Peyer's patch (tissue), 4 donors: ENCODE results near the gene C13orf46. TPM values are rescaled to one million over a fixed set of nuclear protein-coding genes. Genes with fewer than 3 reads are reported as not detected.

Source experiments
- DNase-seq, 3 donors: peaks; one replicate each; pipeline ENCODE4 v3.0.0-alpha.2; 2017 to 2019
- H3K27ac ChIP-seq, 4 donors: fragments of 200-600 bp; sonication (generic); one replicate each; pipeline ENCODE4 v1.5.1; 2016 to 2019
- H3K27me3 ChIP-seq, 2 donors: fragments of 200-600 bp; sonication (generic); one replicate each; pipeline ENCODE4 v1.5.1; 2019
- H3K36me3 ChIP-seq, 3 donors: fragments of 200-600 bp; sonication (generic); one replicate each; pipeline ENCODE4 v1.5.1; 2016 to 2019
- H3K4me1 ChIP-seq, 4 donors: fragments of 200-600 bp; sonication (generic); one replicate each; pipeline ENCODE4 v1.5.1; 2016 to 2019
- H3K4me3 ChIP-seq, 4 donors: fragments of 200-600 bp; sonication (generic); 1 replicate in 3 of 4; 2 replicates in 1 of 4; pipeline ENCODE4 v1.5.1; 2016 to 2019; ENCODE audit warnings: mild to moderate bottlenecking in 1 of 4
- H3K9me3 ChIP-seq, 4 donors: fragments of 200-600 bp; sonication (generic); one replicate each; pipeline ENCODE4 v1.5.1; 2016 to 2019; ENCODE audit warnings: mild to moderate bottlenecking in 1 of 4
- POLR2A ChIP-seq, 2 donors: fragments of 450-650 bp; IDR thresholded peaks; one replicate each; pipeline ENCODE4 v1.5.1; 2017; ENCODE audit warnings: antibody characterized with exemption in 2 of 2, mild to moderate bottlenecking in 2 of 2, moderate library complexity in 2 of 2
- total RNA-seq, 4 donors: library from RNA; depleted of rRNA; stranded (reverse); fragments of >200 nt; gene quantifications; one replicate each; pipeline ENCODE4 v1.1.0, GENCODE V29; 2016
- TF ChIP-seq, protein P1 (sequence below), 6 experiments: fragments of 450-650 bp in 4 of 6; fragments of 200-600 bp in 2 of 6; sonication (generic) in 1 of 6; IDR thresholded peaks; one replicate each; pipeline ENCODE4 v1.5.1; 2017 to 2019; ENCODE audit warnings: antibody characterized with exemption in 6 of 6, mild to moderate bottlenecking in 3 of 6, moderate library complexity in 1 of 6

Gene C13orf46
- total RNA-seq, 4 donors from 2014 or later = 0.35 to 0.83 TPM; not detected in 2

DNA sequence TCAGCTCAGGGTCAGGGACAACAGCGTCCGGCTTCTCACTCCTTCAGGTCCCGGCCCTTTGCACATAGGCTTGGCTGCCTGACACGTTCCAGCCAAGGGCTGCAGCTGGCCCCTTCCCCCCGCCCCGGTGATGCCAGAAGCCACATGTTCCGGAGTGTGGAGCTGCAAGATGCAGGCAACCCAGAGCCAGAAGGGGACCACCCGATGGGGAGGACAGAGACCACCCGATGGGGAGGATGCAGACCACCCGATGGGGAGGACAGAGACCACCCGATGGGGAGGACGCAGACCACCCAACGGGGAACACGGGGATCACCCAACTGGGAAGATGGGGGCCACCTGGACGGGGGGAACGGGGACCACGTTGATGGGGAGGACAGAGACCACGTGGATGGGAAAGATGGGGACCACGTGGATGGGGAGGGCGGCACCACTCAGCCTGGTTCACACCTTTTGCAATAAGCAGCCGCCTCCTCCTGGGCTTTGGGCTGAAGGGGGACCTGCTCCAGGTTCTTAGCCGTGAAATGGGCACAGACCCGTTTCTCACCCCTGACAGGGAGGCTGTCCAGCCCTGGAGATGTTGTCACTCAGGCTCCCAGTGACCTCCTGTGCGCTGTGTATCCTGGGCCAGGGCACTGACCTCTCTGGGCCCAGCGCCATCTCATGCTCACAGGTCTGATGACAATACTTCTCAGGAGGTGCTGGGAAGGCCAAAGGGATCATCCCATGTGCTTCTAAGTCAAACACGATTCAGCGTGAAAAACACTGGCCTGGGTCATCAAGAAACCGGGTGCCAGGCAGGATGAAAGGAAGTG, 34.5 kb downstream of the C13orf46 start:
- DNase-seq = no peak

GRCh38 chr13:113938716-113939115, 35.2 kb downstream of the C13orf46 start:
- Histone ChIP-seq H3K27ac (no peak overlapping the region), H3K27me3 (no peaks in the 10 kb centered on the region), H3K36me3 (no peaks in the 10 kb centered on the region), H3K4me3 (no peak overlapping the region), H3K4me1 (peaks cover 0 to 20% (median 0%) of the 10 kb centered on the region in 4 donors), H3K9me3 (no peaks in the 10 kb centered on the region)
- TF ChIP-seq, protein P1, sequence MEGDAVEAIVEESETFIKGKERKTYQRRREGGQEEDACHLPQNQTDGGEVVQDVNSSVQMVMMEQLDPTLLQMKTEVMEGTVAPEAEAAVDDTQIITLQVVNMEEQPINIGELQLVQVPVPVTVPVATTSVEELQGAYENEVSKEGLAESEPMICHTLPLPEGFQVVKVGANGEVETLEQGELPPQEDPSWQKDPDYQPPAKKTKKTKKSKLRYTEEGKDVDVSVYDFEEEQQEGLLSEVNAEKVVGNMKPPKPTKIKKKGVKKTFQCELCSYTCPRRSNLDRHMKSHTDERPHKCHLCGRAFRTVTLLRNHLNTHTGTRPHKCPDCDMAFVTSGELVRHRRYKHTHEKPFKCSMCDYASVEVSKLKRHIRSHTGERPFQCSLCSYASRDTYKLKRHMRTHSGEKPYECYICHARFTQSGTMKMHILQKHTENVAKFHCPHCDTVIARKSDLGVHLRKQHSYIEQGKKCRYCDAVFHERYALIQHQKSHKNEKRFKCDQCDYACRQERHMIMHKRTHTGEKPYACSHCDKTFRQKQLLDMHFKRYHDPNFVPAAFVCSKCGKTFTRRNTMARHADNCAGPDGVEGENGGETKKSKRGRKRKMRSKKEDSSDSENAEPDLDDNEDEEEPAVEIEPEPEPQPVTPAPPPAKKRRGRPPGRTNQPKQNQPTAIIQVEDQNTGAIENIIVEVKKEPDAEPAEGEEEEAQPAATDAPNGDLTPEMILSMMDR (IDR thresholded peaks at IDR 0.05) = no peak
- no peak for TF ChIP-seq POLR2A (IDR thresholded peaks at IDR 0.05)
- no peak for DNase-seq

More for the DNA sequence above, 34.5 kb downstream of the C13orf46 start:
- Histone ChIP-seq H3K4me3 (no peak overlapping the region), H3K36me3 (no peaks in the 10 kb centered on the region), H3K27ac (no peak overlapping the region), H3K9me3 (no peaks in the 10 kb centered on the region), H3K27me3 (no peaks in the 10 kb centered on the region), H3K4me1 (peaks cover 0 to 20% (median 0%) of the 10 kb centered on the region in 4 donors)
- TF ChIP-seq, protein P1 (IDR thresholded peaks at IDR 0.05) = no peak
- TF ChIP-seq POLR2A (IDR thresholded peaks at IDR 0.05) = no peak

DNA sequence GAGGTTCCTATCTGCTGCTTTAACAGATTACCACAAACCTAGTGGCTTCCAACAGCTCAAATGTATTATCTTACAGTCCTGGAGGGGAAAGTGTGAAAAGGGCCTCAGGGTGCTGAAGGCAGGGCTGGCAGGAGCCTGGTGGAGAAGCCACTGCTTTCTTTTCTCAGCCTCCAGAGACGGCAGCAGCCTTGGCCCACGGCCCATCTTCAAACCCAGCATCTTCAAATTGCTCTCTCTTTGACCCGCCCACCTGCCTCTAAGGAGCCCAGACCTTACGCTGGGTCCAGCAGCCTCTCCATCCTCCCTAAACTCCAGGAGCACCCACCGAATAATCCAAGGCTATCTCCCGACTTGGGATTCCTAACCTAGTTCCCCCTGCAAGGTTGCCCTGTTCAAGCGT, 35.6 kb downstream of the C13orf46 start:
- no peaks in the 10 kb centered on the region for H3K36me3 ChIP-seq
- H3K27ac ChIP-seq = no peak overlapping the region
- H3K4me1 ChIP-seq = peaks cover 0 to 20% (median 0%) of the 10 kb centered on the region in 4 donors
- no peak overlapping the region for H3K4me3 ChIP-seq
- no peak for TF ChIP-seq POLR2A (IDR thresholded peaks at IDR 0.05)
- TF ChIP-seq, protein P1 (IDR thresholded peaks at IDR 0.05) = no peak
- DNase-seq = no peak
- no peaks in the 10 kb centered on the region for H3K9me3 ChIP-seq
- H3K27me3 ChIP-seq = no peaks in the 10 kb centered on the region

DNA sequence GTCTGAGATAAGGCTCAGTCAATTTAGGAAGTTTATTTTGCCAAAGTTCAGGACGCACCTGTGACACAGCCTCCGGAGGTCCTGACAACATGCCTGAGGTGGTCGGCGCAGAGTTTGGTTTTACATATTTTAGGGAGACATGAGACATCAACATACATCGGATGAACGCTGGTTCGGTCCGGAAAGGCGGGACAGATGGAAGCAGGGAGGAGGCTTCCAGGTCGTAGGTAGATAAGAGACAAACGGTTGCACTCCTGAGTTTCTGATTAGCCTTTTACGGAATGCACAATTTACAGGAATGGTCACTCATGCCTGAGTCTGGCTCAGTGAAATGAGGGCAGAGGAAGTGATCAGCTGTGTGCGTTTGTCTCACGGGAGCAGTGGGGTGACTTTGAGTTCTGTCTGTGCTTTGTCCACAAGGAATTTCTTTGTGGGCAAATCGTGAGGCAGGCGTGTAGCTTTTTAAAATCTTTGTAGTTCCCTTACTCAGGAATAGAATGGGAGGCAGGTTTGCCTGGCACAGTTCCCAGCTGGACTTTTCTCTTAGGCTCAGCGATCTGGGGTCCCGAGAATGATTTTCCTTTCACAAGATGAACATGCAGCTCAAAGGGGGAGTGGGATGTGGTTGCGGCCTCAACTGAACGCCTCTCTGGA, 36.2 kb downstream of the C13orf46 start:
- TF ChIP-seq, protein P1 (IDR thresholded peaks at IDR 0.05) = no peak
- TF ChIP-seq POLR2A (IDR thresholded peaks at IDR 0.05) = no peak
- H3K9me3 ChIP-seq = no peaks in the 10 kb centered on the region
- H3K36me3 ChIP-seq = no peaks in the 10 kb centered on the region
- peaks cover 0 to 20% (median 0%) of the 10 kb centered on the region in 4 donors for H3K4me1 ChIP-seq
- no peaks in the 10 kb centered on the region for H3K27me3 ChIP-seq
- H3K4me3 ChIP-seq = no peak overlapping the region
- no peak overlapping the region for H3K27ac ChIP-seq
- no peak for DNase-seq

DNA sequence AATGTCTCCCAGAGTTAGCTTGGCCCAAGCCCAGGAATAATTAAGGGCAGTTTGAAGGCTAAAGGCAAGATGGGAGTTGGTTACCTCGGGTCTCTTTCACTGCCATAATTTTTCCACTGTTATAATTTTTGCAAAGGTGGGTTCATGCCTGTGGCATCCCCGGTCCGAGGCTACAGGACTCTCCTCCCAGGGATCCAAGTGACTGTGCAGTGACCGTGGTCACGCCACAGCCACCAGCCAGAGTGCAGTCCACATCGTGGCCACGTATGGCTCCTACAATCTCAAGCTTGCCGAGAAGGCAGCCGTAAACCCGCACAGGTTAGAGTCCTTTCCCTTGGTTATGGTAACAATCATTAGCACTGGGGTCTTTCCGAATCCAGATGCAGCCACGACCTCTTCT, 36.8 kb downstream of the C13orf46 start:
- no peaks in the 10 kb centered on the region for H3K36me3 ChIP-seq
- no peaks in the 10 kb centered on the region for H3K9me3 ChIP-seq
- TF ChIP-seq POLR2A (IDR thresholded peaks at IDR 0.05) = no peak
- TF ChIP-seq, protein P1 (IDR thresholded peaks at IDR 0.05) = no peak
- peaks cover 0 to 20% (median 0%) of the 10 kb centered on the region in 4 donors for H3K4me1 ChIP-seq
- peak in 1 of 3 donors; percentile 42 for DNase-seq
- no peak overlapping the region for H3K4me3 ChIP-seq
- no peaks in the 10 kb centered on the region for H3K27me3 ChIP-seq
- no peak overlapping the region for H3K27ac ChIP-seq
